Astrocyte of the cerebellum (primary cell): ENCODE results near the gene UBE2G2.

Source experiments
- DNase-seq: peaks from one replicate; pipeline ENCODE4 v3.0.0-alpha.2; 2011; ENCODE audit warnings: low read depth
- H3K4me3 ChIP-seq: 2 replicates; pipeline ENCODE4 v1.5.1; 2011; ENCODE audit warnings: mild to moderate bottlenecking, low read depth, low read length, moderate library complexity
- in situ Hi-C: cut with HindIII; loops from 2 replicates; pipeline ENCODE4 v1.10.0; 2017; ENCODE audit warnings: low sequenced_read_pairs
- TF ChIP-seq, protein P1 (sequence below): IDR thresholded peaks from 2 replicates; pipeline ENCODE4 v1.5.1; 2012; ENCODE audit warnings: low read length, low read depth, moderate library complexity, mild to moderate bottlenecking; ENCODE audit errors: missing control alignments

Gene UBE2G2

DNA sequence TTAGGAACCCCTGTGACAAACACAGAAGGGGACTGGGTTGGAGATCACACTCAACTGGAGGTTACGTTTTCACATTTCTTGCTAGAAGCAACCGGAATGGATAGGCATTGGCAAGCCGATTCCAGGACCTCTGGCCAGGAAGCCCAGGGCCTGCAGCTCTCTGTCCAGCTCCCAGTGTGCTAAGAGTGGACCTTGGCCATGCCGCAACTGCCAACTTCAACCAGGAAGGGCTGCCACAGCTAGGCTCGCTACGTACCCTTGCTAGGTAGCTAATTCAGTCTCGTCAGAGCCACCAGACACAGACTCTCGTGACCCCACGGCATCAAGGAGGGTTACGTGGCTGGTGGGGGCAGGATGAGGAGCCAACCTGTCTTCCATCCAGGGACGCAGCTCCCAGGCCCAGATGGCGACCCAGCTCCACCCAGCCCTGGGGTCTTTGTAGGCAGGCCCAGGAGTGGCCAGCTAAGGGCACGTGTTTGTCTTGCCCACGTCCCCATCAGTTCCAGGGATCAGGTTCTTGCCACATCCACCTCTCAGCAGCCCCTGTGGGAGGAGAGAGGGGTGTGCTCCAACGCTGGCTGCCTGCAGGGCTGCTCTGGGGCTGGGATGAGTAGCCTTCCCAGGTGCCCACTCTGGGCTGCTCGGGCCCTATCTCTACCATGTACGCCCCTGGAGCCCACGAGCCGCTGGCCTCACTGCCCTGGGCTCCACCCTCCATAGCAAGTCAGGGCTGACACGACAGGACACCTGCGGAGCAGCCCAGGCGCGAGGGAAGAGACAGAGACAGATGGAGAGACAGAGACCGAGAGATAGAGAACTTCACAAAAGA lies 39.2 kb downstream of the UBE2G2 start:
- TF ChIP-seq, protein P1, sequence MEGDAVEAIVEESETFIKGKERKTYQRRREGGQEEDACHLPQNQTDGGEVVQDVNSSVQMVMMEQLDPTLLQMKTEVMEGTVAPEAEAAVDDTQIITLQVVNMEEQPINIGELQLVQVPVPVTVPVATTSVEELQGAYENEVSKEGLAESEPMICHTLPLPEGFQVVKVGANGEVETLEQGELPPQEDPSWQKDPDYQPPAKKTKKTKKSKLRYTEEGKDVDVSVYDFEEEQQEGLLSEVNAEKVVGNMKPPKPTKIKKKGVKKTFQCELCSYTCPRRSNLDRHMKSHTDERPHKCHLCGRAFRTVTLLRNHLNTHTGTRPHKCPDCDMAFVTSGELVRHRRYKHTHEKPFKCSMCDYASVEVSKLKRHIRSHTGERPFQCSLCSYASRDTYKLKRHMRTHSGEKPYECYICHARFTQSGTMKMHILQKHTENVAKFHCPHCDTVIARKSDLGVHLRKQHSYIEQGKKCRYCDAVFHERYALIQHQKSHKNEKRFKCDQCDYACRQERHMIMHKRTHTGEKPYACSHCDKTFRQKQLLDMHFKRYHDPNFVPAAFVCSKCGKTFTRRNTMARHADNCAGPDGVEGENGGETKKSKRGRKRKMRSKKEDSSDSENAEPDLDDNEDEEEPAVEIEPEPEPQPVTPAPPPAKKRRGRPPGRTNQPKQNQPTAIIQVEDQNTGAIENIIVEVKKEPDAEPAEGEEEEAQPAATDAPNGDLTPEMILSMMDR = no peak
- in situ Hi-C loops = no loop called here
- no peak for DNase-seq
- H3K4me3 ChIP-seq = no peak overlapping the region

DNA sequence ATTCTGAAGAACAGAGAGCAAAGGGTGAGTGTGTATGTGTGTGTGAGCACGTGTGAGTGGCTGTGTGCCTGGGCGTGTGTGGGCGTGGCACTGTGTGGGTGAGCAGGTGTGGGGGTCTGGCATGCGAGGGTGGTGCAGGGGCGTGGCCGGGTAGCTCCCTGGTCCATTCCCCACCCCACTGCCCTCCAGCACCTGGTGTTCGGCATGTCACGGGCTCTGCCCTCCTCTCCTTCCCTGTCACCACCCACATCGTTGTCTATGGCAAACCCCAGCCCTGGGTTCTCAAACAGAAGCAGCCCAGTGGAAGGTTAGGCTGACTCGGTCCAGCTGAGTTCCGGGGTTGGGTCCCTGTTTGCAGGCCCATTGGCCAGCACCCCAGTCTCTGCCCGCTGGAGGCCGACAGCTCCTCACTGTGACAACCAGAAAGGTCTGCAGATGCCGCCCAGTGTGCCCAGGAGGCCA lies 39.8 kb downstream of the UBE2G2 start:
- in situ Hi-C loops = no loop called here
- no peak overlapping the region for H3K4me3 ChIP-seq
- DNase-seq = no peak
- TF ChIP-seq, protein P1 = no peak

DNA sequence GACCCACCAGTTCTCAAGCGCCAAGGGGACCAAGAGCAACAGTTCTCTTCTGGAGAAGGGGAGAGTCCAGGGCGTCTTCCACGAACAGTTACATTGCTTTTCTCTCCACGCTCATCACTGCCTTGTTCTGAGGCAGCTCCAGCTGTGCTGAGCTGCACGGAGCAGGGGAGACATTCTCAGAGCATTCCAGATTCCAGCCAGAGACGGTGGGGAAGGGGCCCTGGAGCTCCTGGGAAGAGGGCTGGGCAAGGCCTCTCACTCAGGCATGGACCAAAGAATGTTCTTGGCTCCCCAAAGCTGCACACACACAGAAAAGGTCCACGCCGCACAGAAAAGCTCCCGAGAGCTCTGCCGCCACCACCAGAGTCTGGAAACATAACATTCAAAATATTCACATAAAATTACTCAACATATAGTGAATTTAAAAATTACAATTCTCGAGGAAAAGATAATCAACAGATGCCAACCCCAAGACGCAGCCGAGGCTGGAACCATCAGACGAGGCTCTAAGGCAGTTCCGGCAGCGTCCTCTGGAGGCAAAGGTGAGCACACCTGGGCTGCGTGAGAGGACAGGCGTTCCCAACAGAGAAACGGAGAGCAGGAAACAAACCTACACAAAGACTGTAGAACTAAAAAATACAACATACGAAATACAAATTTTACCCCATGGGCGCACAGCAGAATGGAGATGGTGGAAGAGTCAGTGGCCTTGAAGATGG lies 40.5 kb downstream of the UBE2G2 start:
- in situ Hi-C loops = no loop called here
- H3K4me3 ChIP-seq = no peak overlapping the region
- no peak for DNase-seq
- TF ChIP-seq, protein P1 = peak; percentile 52

DNA sequence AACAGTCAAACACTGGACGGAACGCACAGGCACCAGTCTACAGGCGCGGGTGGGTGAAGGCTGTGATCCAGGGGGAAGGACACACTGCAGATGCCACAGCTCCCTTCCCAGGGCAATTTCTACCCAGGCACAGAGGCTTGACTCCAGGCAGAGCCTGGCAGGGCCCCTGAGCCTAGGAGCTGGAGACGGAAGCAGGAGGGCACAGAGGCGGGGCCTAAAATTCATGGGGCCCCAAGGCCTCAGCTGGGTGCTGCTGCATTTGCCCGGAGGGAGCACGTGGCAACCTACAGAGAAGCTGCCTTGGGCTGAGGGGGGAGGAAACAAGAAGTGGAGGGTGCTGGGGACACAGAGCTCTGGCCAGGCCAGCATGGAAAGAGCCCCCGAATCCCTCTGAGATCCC lies 41.2 kb downstream of the UBE2G2 start:
- TF ChIP-seq, protein P1 = no peak
- in situ Hi-C loops = no loop called here
- no peak overlapping the region for H3K4me3 ChIP-seq
- no peak for DNase-seq

DNA sequence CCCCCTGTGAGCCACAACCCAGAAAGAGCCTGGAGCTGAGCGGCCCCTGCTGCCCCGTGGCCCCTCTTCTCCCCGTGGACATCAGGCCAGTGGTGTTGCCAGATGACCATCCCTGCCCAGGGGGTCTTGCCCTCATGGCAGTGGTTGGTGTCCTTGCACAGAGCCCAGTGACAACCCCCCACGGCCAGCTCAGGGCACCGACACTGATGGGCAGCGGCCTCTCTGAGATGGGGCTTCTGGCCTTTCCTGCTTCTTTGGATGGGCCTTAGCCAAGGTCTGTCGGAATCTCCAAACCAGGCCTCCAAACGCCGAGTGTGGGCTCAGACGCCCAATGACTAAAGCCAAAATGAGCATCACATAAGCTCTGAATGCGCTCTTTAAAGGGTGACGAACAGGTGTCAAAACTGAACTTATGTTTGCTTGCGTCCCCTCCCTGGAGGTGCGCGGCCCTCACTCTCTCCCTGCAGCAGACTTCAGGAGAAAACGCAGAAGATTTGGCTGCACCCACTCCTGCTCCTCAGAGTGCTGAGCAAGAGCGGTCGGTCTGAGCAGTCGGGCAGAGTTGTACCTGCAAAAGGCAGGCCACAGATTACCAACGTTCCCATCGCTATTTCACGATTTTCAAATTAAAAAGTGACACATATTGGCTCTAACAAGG lies 41.9 kb downstream of the UBE2G2 start:
- no peak overlapping the region for H3K4me3 ChIP-seq
- in situ Hi-C loops = no loop called here
- TF ChIP-seq, protein P1 = no peak
- no peak for DNase-seq
